NCI-H446 (cell line): ENCODE data around the gene NTSR1.

ENCODE experiments used
- DNase-seq, 2 experiments: peaks; one replicate each; lab custom pipeline; 2025; lab: John Stamatoyannopoulos, UW

NTSR1 gene

GRCh38 chr20:62708591-62709536, at the start of gene NTSR1:
Gene NTSR1 (plus strand): TSS chr20:62708836. CDS start chr20:62709208, 372 bp downstream.
- no peak for DNase-seq

DNA sequence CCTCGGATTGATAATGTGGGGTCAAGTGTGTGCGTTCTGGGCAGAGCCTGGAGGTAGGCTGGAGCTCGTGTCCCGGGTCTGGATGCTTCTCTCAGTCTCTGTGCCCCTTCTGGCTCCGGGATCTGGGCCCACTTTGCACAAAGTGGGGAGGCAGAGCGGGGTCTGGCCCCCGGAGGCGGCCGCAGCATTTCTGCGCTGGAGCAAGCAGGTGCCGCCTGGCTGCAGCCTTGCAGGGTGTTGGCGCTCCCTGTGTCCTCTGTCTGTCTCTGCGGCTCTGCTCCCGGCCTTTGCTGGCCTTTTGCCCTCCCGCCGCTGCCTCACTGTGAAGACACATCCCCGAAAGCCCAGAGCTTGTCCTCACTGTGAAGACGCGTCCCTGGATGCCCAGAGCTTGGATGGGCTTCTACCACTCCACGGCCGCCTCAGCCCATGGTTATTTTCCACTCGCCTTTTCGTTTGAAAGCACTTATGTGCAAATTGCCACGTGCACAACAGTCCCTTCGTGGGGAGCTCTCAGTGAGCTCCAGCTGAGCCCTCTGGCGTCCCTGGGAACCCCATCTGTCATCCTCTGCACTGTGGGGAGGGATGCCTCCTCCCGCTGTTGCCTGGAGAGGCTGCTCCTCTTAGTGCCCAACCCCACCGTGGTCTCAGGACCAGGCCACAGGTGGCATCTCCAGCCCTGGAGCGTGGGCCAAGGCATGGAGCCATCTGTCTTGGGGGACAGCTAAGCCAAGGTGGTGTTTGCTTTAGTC, 49.0 kb upstream of the NTSR1 start:
- DNase-seq = no peak

DNA sequence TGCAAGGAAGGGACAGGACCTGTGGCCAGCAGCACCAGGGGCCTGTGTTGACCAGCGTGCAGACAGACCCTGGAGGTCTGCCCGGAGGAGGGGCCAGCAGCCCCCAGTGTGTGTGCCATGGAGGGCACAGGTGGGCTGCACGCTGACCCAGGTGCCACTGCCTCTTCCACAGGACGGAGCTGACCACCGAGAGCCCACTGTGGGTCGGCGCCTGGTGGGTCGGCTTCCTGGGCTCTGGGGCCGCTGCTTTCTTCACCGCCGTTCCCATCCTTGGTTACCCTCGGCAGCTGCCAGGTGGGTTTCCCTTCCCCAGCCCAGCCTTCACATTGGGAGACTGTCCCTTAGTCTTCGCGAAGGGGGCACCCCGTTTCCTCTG, 48.4 kb upstream of the NTSR1 start:
- DNase-seq = no peak

GRCh38 chr20:62660768-62661167, 47.9 kb upstream of the NTSR1 start:
- DNase-seq = no peak

GRCh38 chr20:62661647-62662046, 47.0 kb upstream of the NTSR1 start:
- DNase-seq = no peak

GRCh38 chr20:62662422-62662821, 46.2 kb upstream of the NTSR1 start:
- no peak for DNase-seq

GRCh38 chr20:62663145-62664018, 45.3 kb upstream of the NTSR1 start:
- no peak for DNase-seq

DNA sequence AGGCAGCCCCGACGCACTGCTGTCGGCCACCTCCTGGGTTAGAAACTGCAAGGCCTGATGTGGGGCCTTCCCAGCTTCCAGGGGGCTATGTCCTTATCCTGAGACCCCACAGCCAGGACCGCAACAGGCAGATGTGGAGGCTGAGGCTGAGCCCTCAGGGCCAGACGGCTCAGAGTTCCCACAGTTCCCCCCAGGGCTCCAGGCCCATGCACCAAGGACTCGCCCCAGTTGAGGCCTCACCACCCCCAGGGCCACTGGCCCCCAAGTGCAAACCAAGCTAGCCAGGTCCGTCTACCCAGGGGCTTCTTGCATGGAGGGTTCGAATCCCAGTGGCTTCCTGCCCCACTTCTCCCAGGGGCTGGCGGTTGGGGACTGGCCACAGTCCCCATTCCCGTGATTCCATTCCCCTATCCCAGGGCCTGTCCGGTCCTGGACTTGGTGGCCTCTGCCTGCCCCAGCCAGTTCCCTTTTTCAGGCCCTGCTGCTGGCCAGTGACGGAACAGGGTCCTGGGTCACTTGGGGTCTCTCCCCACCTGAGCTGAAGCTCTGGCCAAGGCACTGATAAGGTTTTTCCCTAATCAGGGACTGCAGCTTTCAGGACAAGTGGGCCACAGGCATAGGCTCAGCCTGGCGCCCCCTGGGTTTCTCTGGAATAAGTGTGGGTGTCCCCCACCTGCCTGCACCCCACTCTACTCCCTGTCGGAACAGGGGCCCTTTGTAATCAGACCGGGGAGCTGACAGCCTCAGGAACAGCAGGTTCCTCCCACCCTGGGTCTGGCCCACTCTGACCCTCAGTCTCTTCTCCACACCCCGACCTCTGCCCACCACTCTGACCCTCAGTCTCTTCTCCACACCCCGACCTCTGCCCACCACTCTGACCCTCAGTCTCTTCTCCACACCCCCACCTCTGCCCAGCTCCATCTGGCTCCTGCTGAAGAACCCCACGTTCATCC, 44.3 kb upstream of the NTSR1 start:
- DNase-seq = no peak

DNA sequence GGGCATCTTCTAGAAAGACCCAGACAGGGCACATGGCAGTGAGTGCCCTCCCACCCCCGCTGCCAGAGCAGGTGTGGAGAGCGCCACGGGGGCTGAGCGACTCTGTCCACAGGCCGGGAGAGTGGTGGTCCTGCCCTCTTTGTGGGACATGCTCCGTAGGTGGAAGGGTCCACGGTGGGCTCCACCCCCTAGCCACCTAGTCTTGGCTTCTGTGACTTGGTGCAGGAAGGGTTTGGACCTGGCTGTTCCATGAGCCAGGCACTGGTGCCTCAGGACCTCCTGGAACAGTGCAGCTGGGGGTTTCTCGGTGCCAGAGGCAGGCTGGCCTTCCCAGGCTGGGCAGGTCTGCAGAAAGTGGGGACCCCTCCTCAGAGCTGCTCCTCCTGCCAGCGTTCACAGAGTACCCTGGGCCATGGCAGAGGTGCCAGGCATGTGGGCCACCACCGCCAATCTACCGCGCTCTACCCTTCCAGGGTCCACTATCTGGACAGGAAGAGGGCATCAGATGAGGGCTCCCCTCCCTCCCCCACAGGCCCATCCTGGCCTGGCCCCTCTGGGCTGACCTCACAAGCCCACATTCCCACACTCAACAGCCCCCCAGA, 43.4 kb upstream of the NTSR1 start:
- DNase-seq = no peak

- DNase-seq = no peak
Measured at GRCh38 chr20:62665826-62666735, 42.6 kb upstream of the NTSR1 start.

DNA sequence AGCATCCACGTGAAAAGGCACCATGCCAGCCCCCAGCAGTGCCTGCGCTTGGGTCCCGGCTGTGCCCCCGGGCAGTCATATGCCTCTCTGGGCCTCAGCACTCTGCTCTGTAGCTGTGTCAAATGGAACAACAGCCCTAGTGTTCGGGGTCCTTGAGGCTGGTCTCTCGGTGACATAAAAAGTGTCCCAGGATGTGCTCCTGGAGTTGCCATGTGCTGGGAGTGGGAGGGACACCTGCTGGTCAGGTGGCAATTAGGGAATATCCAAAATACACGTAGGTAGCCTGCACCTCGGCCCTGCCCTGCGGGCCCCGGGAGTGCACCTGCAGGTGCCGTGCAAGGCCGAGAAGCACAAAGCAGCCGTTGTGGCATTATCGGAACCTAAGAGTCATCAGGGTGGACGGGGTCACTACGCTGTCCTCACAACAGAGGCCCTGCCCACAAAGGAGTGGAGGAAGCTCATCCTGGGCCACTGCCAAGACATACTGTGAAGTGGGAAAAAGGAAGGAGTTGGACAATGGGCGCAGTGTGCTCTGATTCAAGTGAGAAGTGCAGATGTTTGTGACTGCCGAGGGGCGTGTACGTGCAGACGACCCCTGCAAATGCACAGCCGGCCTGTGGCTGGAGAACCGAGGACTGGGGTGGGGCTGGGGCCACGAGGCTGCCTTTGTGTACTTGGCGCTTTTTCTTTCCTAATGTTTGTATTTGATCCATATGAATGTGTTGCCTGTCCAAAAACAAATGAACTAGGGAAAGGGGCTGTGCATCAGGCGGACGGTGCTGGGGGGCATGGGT, 41.7 kb upstream of the NTSR1 start:
- DNase-seq = no peak

DNA sequence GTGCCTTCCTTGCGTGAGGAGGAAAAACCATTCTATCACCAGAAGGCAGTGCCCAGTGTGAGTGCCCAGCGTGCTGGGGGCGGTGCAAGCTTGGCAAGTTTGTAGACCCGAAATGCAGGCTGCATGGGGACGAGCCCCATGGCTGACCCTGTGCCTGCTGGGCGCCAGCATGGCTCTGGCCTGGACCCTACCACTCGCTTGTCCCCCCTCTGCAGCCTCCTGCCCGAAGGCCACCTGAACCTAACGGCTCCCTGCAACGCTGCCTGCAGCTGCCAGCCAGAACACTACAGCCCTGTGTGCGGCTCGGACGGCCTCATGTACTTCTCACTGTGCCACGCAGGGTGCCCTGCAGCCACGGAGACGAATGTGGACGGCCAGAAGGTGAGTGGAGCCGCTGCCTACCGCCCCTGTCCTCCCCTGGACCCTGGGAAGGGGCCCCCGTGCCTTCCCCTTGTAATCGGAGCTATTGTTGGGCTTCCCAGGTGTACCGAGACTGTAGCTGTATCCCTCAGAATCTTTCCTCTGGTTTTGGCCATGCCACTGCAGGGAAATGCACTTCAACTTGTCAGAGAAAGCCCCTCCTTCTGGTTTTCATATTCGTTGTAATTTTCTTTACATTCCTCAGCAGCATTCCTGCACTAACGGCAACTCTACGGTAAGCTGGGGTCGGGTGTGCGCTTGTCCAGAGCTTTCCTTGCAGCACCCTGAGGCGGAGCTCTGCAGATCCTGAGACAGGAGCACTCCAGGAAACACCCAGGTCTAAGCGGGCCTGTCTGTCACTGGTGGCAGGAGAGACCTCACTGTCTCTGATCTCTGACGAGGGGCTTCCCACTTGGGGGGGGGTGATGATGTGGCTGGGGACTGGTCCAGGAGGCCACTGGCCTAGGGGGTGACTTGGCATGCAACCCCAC, 40.9 kb upstream of the NTSR1 start:
- DNase-seq = no peak

- peak; percentile 56 to 77 for DNase-seq
Measured at GRCh38 chr20:62668441-62669027, 40.1 kb upstream of the NTSR1 start.

DNA sequence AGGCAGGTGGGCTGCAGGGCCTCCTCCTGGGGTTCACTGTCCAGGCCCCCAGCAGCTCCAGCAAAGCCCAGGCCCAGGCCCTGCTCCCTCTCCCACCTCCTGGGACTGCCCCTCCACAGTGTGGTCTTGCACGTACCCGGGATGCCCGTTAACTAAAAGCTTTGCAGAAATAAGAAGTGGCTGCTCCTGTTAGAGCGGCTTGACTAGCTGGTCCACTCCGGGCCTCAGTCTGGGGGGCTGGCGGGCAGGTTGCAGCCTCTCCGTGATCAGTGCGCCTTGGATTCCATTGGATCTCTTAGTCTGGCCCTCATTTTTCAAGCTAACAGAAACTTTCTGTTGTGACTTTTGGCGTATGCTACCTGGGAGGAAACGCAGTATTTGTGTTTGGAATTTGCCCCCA, 39.4 kb upstream of the NTSR1 start:
- no peak for DNase-seq

- no peak for DNase-seq
Measured at GRCh38 chr20:62670156-62670555, 38.5 kb upstream of the NTSR1 start.

GRCh38 chr20:62670998-62671397, 37.6 kb upstream of the NTSR1 start:
- no peak for DNase-seq

DNA sequence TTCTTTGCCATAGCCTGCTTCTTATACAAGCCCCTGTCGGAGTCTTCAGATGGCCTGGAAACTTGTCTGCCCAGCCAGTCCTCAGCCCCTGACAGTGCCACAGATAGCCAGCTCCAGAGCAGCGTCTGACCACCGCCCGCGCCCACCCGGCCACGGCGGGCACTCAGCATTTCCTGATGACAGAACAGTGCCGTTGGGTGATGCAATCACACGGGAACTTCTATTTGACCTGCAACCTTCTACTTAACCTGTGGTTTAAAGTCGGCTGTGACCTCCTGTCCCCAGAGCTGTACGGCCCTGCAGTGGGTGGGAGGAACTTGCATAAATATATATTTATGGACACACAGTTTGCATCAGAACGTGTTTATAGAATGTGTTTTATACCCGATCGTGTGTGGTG, 36.9 kb upstream of the NTSR1 start:
- DNase-seq = no peak
